KG1 (cell line): ENCODE results near the gene NEAT1.

Source experiments
- DNase-seq: peaks from one replicate; lab custom pipeline; 2025; lab: John Stamatoyannopoulos, UW

Gene NEAT1

DNA sequence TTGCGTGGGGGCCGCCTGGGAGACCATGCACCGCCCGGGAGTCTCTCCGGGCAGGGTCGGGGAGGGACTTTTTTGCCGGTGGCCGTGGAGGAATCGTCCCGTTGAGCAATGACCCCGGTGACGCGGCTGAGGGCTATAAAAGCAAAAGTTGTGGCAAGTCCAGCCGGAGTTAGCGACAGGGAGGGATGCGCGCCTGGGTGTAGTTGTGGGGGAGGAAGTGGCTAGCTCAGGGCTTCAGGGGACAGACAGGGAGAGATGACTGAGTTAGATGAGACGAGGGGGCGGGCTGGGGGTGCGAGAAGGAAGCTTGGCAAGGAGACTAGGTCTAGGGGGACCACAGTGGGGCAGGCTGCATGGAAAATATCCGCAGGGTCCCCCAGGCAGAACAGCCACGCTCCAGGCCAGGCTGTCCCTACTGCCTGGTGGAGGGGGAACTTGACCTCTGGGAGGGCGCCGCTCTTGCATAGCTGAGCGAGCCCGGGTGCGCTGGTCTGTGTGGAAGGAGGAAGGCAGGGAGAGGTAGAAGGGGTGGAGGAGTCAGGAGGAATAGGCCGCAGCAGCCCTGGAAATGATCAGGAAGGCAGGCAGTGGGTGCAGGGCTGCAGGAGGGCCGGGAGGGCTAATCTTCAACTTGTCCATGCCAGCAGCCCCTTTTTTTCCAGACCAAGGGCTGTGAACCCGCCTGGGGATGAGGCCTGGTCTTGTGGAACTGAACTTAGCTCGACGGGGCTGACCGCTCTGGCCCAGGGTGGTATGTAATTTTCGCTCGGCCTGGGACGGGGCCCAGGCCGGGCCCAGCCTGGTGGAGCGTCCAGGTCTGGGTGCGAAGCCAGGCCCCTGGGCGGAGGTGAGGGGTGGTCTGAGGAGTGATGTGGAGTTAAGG, at the start of gene NEAT1:
Gene NEAT1, plus strand, starts transcription at position 166 of the 883 bp plus-strand sequence.
- peak; percentile 92 for DNase-seq

DNA sequence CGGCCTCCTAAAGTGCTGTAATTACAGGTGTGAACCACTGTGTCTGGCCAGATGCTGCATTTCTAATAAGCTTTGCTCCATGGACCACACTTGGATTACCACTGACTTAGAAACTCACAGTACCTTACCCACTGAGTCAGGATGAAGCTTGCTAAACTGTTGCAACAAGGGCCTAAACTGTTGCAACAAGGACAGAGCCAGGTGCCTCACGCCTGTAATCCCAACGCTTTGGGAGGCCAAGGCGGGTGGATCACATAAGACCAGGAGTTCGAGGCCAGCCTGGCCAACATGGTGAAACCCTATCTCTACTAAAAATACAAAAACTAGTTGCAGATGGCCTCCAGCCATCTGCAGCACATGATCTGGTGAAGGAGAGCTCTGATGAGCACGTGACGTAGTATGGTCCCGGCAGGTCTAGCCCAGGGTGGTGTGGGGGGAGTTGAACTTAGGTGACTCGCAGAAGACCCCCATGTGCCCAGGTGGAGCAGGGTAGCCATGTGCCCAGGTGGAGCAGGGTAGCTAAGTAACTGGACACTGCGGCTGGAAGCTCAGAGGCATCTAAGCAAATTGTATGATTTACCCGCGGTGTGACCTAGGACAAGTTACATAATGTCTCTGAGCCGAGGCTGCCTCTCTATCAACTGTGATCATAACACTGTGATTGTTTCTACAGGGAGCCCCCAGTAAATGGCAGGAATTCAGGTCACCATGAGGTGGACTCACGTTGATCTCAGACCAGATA, 48.6 kb upstream of the NEAT1 start:
- DNase-seq: no peak

DNA sequence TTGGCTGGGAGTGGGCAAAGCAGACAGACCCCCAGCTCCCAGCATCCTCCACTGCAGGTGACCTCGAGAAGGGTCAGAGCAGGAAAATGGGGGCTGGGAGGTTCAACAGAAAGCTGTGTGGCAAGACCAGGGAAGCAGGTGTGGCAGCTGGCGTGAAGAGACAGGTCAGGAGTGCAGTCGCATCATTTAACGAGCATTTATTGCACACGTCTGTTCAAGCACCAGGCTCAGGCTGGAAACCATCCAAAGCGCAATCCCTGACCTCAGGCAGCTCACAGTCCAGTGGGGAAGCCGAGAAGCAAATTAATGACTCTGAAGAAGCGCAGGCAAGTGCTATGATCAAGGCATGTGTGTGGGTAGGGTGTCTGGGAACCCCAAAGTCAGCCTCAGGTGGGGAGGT, 47.6 kb upstream of the NEAT1 start:
- no peak for DNase-seq

DNA sequence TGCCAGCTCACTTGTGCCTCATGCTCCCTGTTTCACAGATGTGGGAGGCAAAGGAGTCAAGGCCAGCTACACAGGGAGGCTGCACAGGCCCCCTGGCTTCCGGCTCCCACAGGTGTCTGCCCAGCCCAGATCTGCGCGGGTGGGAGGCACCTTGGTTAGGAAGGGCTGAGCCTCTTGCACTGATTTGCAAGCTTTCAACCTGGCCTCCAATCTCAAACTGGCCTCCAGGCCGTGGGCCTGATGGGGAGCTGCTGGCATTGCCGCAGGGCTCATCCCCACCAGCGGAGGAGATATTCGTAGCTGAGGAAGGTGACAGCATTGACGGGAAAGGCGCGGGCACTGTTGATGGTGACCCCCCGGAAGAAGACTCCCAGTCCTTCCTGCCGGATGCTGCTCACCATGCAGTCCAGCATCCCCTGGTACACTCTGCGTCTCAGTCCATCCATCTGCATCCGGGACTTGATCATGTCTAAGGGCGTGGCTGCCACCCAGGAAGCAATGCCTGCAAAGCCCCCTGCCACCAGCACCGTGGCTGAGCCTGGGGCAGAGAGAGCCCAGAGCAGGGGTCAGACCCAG, 46.4 kb upstream of the NEAT1 start:
- DNase-seq: no peak

DNA sequence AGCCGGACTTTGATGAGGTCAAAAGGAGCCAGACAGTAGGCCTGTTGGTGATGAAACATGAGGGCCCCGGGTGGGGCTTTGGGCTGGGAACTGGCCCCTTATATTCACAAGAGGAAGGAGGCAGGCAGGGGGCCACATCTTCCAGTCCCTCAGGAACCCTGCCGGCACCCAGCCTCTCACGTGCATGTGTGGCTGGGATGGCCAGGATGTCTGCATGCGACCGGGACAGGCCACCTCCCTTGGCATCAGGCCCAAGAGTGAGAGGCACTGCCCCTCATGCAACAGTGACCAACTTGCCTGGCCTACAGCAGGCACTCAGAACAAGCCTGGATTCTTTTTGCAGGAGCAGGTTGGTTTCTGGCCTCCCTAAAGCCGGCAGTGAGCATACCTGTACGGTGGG, 45.6 kb upstream of the NEAT1 start:
- DNase-seq: no peak

DNA sequence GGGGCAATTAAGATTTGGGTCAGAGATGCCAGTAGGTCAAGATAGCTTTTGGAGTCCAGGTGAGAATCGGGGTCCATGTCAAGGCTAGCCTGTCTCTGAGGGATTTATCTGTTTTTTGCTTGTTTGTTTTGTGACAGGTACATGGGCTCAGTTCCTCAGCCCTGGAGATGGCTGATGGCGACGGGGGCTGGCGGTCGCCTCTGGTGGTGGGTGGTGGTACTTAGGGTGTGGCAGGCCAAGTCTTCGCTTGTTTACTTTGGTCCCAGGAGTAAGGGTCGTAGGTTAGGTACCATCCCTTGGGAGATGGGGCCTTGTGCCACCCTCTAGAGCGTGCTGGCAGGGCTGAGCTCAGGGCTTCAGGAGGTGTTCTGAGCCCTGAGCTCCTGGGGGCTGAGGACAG, 44.8 kb upstream of the NEAT1 start:
- no peak for DNase-seq

DNA sequence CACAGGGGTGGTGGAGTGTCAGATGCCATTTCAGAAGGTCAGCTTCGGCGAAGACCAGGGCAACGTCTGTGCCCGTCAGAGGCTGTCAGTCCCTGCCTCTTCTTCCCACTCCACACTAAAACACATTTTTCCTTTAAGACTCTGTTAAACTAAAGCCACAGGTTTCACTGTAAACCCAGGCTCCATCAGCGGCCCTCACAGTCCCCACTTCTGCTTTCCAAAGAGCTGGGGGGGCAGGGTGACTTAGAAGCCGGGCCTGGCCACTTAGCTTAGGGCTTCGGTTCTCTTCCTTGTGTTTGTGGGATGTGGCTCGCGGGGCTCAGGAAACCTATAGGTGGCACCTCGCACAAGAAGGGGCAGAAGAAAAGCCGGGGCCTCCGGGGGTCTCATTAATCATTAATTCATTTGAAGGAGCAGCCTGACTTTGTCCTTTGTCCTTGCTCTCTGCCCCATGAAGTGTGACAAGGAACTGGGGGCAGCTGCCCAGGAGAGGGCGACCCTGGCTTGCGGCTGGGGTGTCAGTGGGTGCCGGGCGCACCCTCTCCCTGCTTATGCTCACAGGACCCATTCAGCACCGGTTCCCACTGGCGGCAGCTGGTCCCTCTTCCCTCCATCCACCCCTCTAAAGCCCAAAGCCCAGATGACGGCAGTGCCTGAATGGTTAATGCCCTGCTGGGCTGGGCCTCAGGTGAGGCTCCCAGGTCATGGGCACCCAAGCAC, 44.2 kb upstream of the NEAT1 start:
- DNase-seq: peak; percentile 57

DNA sequence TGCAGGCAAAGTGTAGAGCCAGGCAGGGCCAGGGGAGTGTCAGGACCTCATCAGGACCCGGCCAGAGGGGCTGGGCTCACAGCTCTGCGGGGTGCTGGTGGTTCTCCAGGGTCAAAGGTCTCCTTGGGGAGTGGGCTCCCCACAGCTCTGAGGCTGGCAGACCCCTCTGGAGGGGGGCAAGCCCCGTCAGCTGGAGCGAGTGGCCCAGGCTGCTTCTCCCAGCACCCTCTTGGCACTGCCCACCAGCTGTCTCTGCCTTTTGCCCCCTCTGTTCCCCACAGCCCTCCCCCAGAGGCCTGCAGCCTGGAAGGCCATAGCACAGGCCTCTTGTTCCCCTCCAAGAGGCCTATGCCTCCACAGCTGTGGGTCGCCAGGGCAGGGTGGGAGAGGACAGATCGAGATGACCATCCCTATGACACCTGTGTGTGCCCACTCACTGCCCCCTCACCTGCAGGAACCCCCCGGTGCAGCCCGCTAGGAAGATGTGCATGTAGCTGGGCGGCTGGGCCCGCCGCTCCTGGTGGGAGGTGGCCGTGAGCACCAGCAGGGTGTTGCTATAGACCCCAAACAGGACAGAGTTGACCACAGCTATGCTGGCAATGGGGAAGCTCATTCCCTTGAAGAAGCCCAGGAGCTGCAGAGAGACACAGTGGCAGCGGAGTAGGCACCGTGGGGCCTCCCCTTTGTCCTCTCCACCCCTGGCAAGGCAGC, 43.5 kb upstream of the NEAT1 start:
- no peak for DNase-seq

DNA sequence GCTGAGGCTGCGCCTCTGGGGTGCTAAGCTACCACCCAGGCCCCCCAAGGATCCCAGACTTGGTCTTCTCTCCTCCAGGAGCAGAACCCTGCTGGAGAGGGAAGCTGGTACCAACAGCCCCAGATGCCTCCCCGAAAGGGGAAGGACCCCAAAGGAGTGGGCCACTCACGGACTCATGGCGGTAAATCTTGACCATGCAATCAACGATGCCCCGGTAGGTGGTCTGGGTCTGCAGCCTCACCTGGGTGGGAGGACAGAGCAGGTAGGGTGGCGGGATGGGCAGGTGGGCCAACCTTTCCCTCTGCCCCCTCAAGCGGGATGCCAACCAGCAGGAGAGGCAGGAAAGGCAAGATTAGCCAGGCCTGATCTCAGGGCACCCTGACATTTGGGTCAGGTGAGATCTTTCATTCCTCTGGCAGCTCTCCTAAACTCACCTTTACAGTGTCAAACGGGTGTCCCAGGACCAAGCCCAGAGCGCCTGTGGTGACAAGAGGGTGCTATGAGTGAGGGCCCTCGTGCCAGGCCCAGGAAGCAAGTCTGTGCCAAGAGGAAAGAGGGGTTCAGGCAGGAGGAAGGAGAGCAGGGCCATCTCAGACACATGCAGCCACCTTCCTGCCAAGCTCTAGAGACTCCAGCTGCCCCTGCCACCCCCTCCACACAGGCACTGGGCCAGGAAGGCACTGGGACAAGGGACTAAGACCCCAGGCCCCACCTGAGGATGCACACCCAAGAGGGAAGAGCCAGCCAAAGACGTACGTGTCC, 42.7 kb upstream of the NEAT1 start:
- no peak for DNase-seq

DNA sequence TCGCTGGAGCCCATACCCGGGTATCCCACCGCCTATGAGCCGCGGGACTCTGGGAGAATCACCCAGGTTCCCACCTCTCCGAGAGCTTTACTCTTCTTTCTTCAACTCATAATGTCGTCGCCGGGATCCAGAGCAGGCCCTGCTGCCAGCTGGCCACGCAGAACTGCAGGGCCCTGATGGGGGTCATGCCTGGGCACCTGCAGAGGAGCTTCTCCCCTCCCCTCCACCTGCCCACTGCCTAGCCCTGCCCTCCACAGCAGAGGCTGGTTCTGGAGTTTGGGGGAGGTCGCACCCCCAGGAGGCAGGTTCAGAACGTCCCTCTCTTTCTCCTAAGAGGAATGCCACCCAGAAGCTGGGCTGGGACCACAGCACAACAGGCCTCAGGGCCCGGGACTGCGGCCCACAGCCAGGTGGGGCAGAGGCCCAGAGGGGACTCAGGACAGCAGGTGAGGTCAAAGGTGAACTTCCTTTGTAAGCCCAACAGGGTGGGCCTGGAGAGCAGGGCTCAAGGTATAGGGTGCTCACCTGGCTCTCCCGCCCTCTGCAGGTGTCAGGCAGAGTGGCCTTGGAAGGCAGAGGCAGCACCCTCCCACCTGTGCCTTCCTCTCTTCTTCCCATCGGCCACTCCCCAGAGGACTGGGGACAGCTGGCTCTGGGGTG, 42.0 kb upstream of the NEAT1 start:
- no peak for DNase-seq

DNA sequence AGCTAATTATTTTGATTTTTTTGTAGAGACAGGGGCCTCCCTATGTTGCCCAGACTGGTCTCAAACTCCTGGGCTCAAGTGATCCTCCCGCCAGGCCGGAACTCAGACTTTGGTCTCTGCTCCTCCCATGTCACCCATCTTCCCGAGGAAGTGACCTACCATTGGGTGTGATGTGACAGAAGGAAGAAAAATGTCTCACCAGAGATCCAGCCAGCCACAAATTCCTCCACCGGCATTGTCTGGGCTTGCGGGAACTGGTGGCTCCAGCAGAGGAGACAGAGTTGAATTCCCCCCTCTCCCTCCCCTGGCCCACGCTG, 40.9 kb upstream of the NEAT1 start:
- DNase-seq: peak; percentile 79

DNA sequence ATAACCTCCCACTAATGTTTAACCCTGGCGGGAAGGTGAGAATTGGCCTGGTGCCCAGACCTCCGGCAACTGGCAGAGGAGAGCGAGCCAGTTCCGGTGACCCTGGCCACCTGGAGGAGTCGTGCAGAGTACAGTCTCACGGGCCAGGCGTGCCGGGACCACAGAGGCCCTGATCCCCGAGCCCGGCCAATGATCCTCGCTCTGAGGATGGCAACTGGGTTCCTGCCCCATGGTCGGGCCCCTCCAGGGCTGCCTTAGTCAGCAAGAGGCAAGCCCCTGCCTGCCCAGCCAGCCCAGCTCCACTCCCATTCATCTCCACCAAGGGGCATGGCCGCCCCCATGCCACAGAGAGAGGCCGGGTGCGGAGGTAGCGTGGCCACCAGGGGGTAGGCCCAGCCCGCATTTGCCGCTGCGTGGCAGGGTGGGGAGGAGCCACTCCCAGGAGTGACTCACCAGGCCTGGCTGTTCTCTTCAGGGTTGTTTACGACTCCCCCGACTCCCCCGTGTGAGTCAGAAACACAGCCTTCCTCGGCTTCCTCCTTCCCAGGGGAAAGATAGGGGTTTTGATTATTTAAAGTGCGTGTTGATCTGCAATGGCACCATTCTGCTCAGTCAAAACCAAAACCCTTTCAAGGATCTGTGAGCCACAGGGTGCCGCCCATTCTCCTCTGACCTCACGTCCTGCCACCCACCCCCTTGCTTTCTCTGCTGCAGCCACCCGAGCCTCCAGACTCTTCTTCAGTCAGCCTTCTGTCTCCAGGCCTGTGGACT, 40.4 kb upstream of the NEAT1 start, which contains the start of gene SLC25A45:
Gene SLC25A45, minus strand, starts transcription at position 614 of the 771 bp plus-strand sequence. CDS start 695 bp downstream, outside the sequence.
- peak; percentile 97 for DNase-seq

DNA sequence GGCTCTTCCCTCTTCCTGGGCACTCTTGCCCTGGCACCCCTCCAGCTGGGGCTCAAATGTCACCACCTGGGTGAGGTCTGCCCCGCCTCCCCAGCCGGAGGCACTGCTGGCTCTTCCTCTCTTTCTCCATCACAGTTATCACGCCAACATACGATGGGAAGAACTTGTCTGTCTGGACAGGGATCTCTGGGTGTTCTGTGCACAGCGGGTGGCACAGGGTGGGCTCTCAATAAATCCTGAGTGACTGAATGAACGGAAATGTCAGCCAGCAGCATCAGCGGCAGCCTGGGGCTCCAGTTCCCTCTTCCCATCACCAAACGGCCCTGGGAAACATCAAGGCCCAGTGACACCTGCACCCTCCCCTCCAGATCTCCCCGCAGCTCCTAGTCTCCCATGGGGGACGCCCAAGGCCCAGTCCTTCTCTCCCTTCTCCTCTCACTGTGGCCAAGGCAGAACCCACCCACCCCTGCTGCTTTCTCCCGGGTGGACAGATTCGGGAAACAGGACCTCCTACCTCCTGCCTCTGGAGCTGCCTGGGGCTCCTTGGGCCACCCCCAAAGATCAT, 39.7 kb upstream of the NEAT1 start:
- DNase-seq: no peak

DNA sequence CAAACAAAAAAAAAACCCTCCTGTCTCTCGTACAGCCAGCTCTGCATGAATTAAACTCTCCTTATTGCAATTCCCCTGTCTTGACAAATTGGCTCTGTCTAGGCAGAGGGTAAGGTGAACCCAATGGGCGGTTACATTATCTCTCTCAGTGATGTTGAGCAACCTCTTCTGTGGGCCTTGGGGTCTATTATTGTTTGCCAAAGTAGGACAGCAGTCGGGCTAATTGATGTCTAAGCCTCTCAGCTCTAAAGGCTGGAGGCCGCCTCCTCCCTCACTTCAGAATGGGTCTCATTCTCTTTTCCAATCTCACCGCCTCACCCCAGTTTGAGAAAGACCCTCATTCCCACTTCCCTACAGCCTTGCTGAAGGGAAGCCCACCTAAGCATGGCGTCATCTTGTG, 38.8 kb upstream of the NEAT1 start:
- no peak for DNase-seq

DNA sequence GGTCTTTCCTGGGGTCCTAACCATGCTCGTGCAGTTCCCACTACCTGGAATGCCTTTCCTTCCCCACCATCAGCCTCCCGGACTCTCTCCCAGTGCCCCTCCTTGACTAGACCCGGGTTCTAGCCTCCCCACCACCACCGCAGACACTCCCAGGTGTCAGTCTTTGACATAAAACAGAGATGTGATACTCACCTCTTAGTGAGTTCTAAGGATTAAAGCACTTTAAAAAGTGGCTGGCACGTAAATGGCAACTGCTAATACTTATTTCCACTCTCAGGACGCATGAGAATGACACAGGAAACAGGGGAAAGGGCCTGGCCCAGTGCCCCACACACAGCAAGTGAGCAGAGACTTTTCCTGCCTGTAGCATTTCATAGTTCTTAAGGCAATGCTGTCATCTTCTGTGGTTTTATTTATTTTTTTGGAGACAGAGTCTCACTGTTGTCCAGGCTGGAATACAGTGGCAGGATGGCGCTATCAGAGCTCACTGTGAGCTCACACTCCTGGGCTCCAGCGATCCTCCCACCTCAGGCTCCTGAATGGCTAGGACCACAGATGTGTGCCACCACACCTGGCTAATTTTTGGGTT, 38.2 kb upstream of the NEAT1 start:
- no peak for DNase-seq

DNA sequence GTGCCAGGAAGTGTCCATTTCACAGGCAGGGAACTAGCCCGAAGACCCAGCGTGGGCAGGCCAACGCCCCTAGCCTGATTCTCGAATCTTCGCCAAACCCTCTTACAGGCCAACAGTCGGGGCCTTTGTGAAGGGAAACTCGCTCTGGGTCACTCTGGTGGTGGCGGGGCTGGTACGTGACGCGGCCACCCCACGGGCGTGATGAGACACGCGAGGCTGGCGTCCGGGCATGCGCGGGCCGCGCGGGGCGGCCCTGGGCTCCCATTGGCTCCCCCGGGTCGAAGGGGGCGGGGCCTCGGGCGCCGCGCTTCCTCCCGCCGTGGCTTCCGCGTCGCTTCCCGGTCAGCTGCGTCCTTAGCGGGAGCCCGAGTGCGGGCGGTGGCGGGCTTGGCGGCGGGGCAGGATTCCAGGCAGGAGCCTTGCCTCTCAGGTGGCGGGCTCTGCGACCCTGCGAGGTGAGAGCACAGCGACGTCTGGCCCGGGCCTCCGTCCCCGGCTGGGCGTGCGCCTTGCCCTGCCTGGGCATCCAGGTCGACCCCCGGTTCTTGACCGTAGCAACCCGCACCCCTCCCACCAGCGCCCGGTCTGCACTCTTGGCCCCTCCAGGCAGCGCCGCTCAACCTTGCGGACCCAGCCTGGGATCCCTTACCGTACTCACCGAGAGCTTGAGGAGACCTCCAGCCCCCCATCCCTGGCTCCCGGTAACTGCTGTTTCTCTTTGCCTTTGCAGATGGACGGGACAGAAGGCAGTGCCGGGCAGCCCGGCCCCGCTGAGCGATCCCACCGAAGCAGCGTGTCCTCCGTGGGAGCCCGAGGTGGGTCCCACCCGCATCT, 36.1 kb upstream of the NEAT1 start, which contains the start of gene FRMD8:
Gene FRMD8, plus strand, starts transcription at position 331 of the 834 bp plus-strand sequence. Its CDS starts 400 bp downstream, at position 731.
- peak; percentile 82 for DNase-seq

DNA sequence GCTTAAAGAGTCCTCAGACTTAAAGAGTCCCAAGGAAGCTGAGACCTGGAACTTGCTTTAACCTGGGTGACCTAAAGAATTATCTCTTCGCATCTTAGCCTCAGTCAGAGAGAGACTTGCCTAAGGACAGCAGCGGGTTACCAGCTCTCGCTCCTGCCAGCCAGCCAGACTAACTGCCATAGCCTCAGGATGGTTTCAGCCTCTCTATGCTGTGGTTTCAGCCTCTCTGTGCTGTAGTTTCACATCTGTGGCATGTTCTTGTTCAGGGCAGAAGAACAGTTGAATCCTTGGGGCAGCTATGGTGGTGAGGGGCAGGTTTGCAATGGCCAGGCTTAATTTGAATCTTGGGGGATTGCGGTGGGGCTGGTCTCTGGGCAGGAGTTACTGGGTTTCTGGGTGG, 33.9 kb upstream of the NEAT1 start:
- DNase-seq: no peak
